H1 (cell line): ENCODE measurements around the gene ARMC7. TPM values are rescaled to one million over a fixed set of nuclear protein-coding genes. Genes with fewer than 3 reads are reported as not detected.
A peak's percentile ranks its signal among the peaks of the same experiment; 100 is the strongest.
"Not testable (repeated sequence)": the region's sequence is repeated elsewhere in the genome, so short reads cannot be mapped to it uniquely, and the experiment has no call there.

ENCODE experiments used
- CTCF ChIA-PET: fragments of 300-600 bp; sonication (Branson Sonifier 250); formaldehyde crosslinking; loops from one replicate; lab custom pipeline; 2021; ENCODE audit not compliant: partially characterized antibody; lab: Charles Lee
- POLR2A ChIA-PET: fragments of 300-600 bp; sonication (Branson Sonifier 250); formaldehyde crosslinking; loops from one replicate; lab custom pipeline; 2021; ENCODE audit warnings: inconsistent platforms; ENCODE audit not compliant: partially characterized antibody; lab: Charles Lee
- DNase-seq, 2 experiments: peaks; one replicate each; pipeline versions ENCODE4 v3.0.0 to v3.0.0-alpha.2; 2010 to 2022; ENCODE audit warnings: low spot score in 2 of 2, low read depth in 1 of 2, mixed read lengths in 1 of 2
- FAIRE-seq: peaks from 2 replicates; lab custom pipeline; 2011; peaks lifted over from hg19 to GRCh38; lab: Jason Lieb, UNC
- H2AFZ ChIP-seq: 2 replicates; pipeline ENCODE4 v1.8.1; 2012; ENCODE audit warnings: low read length, inconsistent platforms
- H2AK5ac ChIP-seq: 2 replicates; pipeline ENCODE4 v1.6.1; 2013; ENCODE audit warnings: low read depth, low read length
- H2BK120ac ChIP-seq: replicated peaks from 2 replicates; pipeline ENCODE3; 2013; ENCODE audit warnings: low read depth, low read length, inconsistent platforms
- H2BK12ac ChIP-seq: 2 replicates; pipeline ENCODE4 v1.6.1; 2013; ENCODE audit warnings: low read depth, low read length
- H2BK15ac ChIP-seq: 2 replicates; pipeline ENCODE4 v1.6.1; 2013; ENCODE audit warnings: low read length
- H2BK20ac ChIP-seq: 2 replicates; pipeline ENCODE4 v1.6.1; 2013; ENCODE audit warnings: low read length
- H2BK5ac ChIP-seq: 2 replicates; pipeline ENCODE4 v1.6.1; 2013; ENCODE audit warnings: low read depth, low read length
- H3K14ac ChIP-seq: 2 replicates; pipeline ENCODE4 v1.6.1; 2013; ENCODE audit warnings: inconsistent platforms; ENCODE audit not compliant: insufficient read length
- H3K18ac ChIP-seq: 2 replicates; pipeline ENCODE4 v1.6.1; 2013; ENCODE audit warnings: low read length; ENCODE audit errors: extremely low read depth
- H3K23ac ChIP-seq: 2 replicates; pipeline ENCODE4 v1.6.1; 2013; ENCODE audit warnings: inconsistent platforms; ENCODE audit not compliant: insufficient read length
- H3K23me2 ChIP-seq: 2 replicates; pipeline ENCODE4 v1.6.1; 2013; ENCODE audit warnings: low read depth, low read length
- H3K27ac ChIP-seq: 2 replicates; pipeline ENCODE4 v1.6.1; 2011; ENCODE audit warnings: low read depth, low read length, inconsistent platforms
- H3K27me3 ChIP-seq, 4 experiments: replicated peaks in 1 of 4; 1 replicate in 1 of 4; 2 replicates in 3 of 4; pipeline versions ENCODE4 v1.6.1 to v1.8.1; 2011 to 2013; ENCODE audit warnings: low read length in 3 of 4, mild to moderate bottlenecking in 3 of 4, inconsistent platforms in 2 of 4, mixed read lengths in 2 of 4, moderate library complexity in 1 of 4; ENCODE audit not compliant: control insufficient read depth in 3 of 4, insufficient read depth in 3 of 4; ENCODE audit errors: extremely low read depth in 1 of 4
- H3K36me3 ChIP-seq, 4 experiments: 2 replicates each; pipeline versions ENCODE4 v1.6.1 to v1.8.1; 2011 to 2013; ENCODE audit warnings: mild to moderate bottlenecking in 4 of 4, low read length in 3 of 4, moderate library complexity in 2 of 4, control low read depth in 1 of 4, inconsistent platforms in 1 of 4; ENCODE audit not compliant: insufficient read depth in 4 of 4, control insufficient read depth in 2 of 4
- H3K4ac ChIP-seq: replicated peaks from 2 replicates; pipeline ENCODE3; 2013; ENCODE audit warnings: low read length, low read depth, mixed read lengths, inconsistent platforms; ENCODE audit not compliant: insufficient read length
- H3K4me1 ChIP-seq, 4 experiments: replicated peaks in 1 of 4; 1 replicate in 1 of 4; 2 replicates in 3 of 4; pipeline versions ENCODE4 v1.6.1 to v1.8.1; 2011 to 2013; ENCODE audit warnings: low read length in 3 of 4, inconsistent platforms in 2 of 4, mixed read lengths in 1 of 4; ENCODE audit not compliant: insufficient read depth in 4 of 4, control insufficient read depth in 3 of 4
- H3K4me2 ChIP-seq, 2 experiments: 2 replicates each; pipeline versions ENCODE4 v1.6.1 to v1.8.1; 2011 to 2013; ENCODE audit warnings: low read depth in 2 of 2, low read length in 2 of 2, control low read depth in 1 of 2, inconsistent platforms in 1 of 2, mild to moderate bottlenecking in 1 of 2; ENCODE audit not compliant: insufficient read depth in 1 of 2
- H3K4me3 ChIP-seq, 4 experiments: fragments of 200-600, 300-600 bp in 1 of 4; sonication (generic), shearing (Covaris generic), sonication (Bioruptor Twin) in 1 of 4; 2 replicates each; pipeline versions ENCODE4 v1.5.1 to v1.8.1; 2011 to 2016; ENCODE audit warnings: low read length in 4 of 4, low read depth in 3 of 4, control low read depth in 2 of 4, inconsistent platforms in 2 of 4, mild to moderate bottlenecking in 2 of 4, mixed read lengths in 1 of 4, moderate library complexity in 1 of 4; ENCODE audit not compliant: insufficient read depth in 2 of 4; ENCODE audit errors: extremely low read depth in 1 of 4
- H3K56ac ChIP-seq: replicated peaks from 2 replicates; pipeline ENCODE3; 2013; ENCODE audit warnings: low read depth, mild to moderate bottlenecking, mixed read lengths, low read length, inconsistent platforms; ENCODE audit not compliant: insufficient read length
- H3K79me1 ChIP-seq: 2 replicates; pipeline ENCODE4 v1.6.1; 2013; ENCODE audit warnings: low read depth, low read length, control low read depth
- H3K79me2 ChIP-seq, 2 experiments: 2 replicates each; pipeline versions ENCODE4 v1.6.1 to v1.8.1; 2012 to 2013; ENCODE audit warnings: low read length in 2 of 2, mild to moderate bottlenecking in 2 of 2, inconsistent platforms in 1 of 2; ENCODE audit not compliant: insufficient read depth in 2 of 2, control insufficient read depth in 1 of 2
- H3K9ac ChIP-seq, 4 experiments: replicated peaks in 1 of 4; 1 replicate in 1 of 4; 2 replicates in 3 of 4; pipeline versions ENCODE4 v1.6.1 to v1.8.1; 2011 to 2013; ENCODE audit warnings: low read depth in 3 of 4, low read length in 3 of 4, control low read depth in 2 of 4, mild to moderate bottlenecking in 2 of 4, moderate library complexity in 2 of 4, inconsistent platforms in 1 of 4; ENCODE audit errors: extremely low read depth in 1 of 4
- H3K9me3 ChIP-seq, 2 experiments: 2 replicates each; pipeline versions ENCODE4 v1.6.1 to v1.8.1; 2012 to 2013; ENCODE audit warnings: mild to moderate bottlenecking in 2 of 2, moderate library complexity in 2 of 2, control low read depth in 1 of 2, inconsistent platforms in 1 of 2, low read depth in 1 of 2, low read length in 1 of 2, mixed read lengths in 1 of 2; ENCODE audit not compliant: insufficient read depth in 2 of 2
- H4K20me1 ChIP-seq, 2 experiments: replicated peaks in 1 of 2; 2 replicates each; pipeline versions ENCODE3 to v1.8.1; 2011 to 2013; ENCODE audit warnings: inconsistent platforms in 2 of 2, low read length in 2 of 2, mild to moderate bottlenecking in 1 of 2; ENCODE audit not compliant: insufficient read depth in 2 of 2, control insufficient read depth in 1 of 2
- H4K5ac ChIP-seq: 2 replicates; pipeline ENCODE4 v1.6.1; 2013; ENCODE audit warnings: low read length, low read depth, mixed read lengths, inconsistent platforms; ENCODE audit not compliant: insufficient read length
- H4K8ac ChIP-seq: 2 replicates; pipeline ENCODE4 v1.8.0; 2013; ENCODE audit warnings: mild to moderate bottlenecking, moderate library complexity, low read length, inconsistent platforms; ENCODE audit not compliant: insufficient read depth; ENCODE audit errors: extremely low read depth
- H4K91ac ChIP-seq: replicated peaks from 2 replicates; pipeline ENCODE3; 2013; ENCODE audit warnings: low read length, mixed read lengths, inconsistent platforms; ENCODE audit not compliant: insufficient read length
- POLR2AphosphoS5 ChIP-seq: IDR thresholded peaks from 2 replicates; pipeline ENCODE4 v1.6.1; 2011; ENCODE audit warnings: low read depth, low read length
- WGBS, 2 experiments: shearing (Covaris generic) in 1 of 2; methylation state at CpG; one replicate each; pipeline versions ENCODE4 v1.1.6 to v1.1.7; 2013 to 2015; ENCODE audit warnings: low lambda C conversion rate in 2 of 2, mixed read lengths in 2 of 2, inconsistent platforms in 1 of 2, low coverage in 1 of 2, missing lambda C conversion rate in 1 of 2; ENCODE audit not compliant: insufficient replicate concordance in 2 of 2, insufficient coverage in 1 of 2, insufficient read length in 1 of 2; ENCODE audit errors: extremely low coverage in 1 of 2, missing lambda C conversion rate in 1 of 2; 5-methylcytosine and 5-hydroxymethylcytosine counted together
- polyA plus RNA-seq, 7 experiments: library from polyadenylated mRNA; depleted of rRNA in 3 of 7; stranded (reverse) in 5 of 7; unstranded in 2 of 7; fragments of >200 nt in 5 of 7; fragments of 200-250 nt in 2 of 7; gene quantifications; 1 replicate in 5 of 7; 2 replicates in 1 of 7; 4 replicates in 1 of 7; pipeline versions ENCODE4 v1.2.1 to v1.2.3, GENCODE V29; 2011 to 2013; ENCODE audit warnings: missing spikeins in 2 of 7, mixed read lengths in 2 of 7
- total RNA-seq: library from RNA; stranded (reverse); fragmentation: NEBNext Ultra II Directional; extraction: Animal tissue kit (Norgen Biotek cat#: 25700); gene quantifications from 2 replicates; pipeline ENCODE4 v1.2.1, GENCODE V29; 2021

The ARMC7 gene
- total and polyA plus RNA-seq, 2 of the 8 experiments (the other 6 are each of a cell fraction or from before 2014, with no cell fraction given) = 9.8 to 13.6 TPM

- not testable (repeated sequence) for H2BK5ac ChIP-seq, H2BK15ac ChIP-seq, H2BK12ac ChIP-seq, H2AK5ac ChIP-seq, H2BK20ac ChIP-seq, H3K18ac ChIP-seq, H3K4me3 ChIP-seq, H3K56ac ChIP-seq, H2AFZ ChIP-seq, H3K79me2 ChIP-seq, H3K27me3 ChIP-seq, H3K9me3 ChIP-seq, H4K8ac ChIP-seq, H3K27ac ChIP-seq, FAIRE-seq, H4K20me1 ChIP-seq, H4K5ac ChIP-seq, H3K79me1 ChIP-seq, H4K91ac ChIP-seq, H3K23ac ChIP-seq, H3K9ac ChIP-seq, H3K4me1 ChIP-seq, DNase-seq, H2BK120ac ChIP-seq, H3K23me2 ChIP-seq, H3K4ac ChIP-seq, H3K4me2 ChIP-seq, H3K14ac ChIP-seq
- WGBS, 2 experiments = 91% methylated on average over 13 of the region's 14 CpGs; no CpG with 5 or more reads in 1 of the 2 experiments
- CTCF ChIA-PET = interaction anchor here (0.7 to 12.9 kb wide), 7 partner anchors 12 to 96 kb away, joined by 3 to 239 read pairs (median 9); partner anchors contain the start of gene ARMC7
- 0 out of 2 replicates have a peak, but pooled peaks have one; percentile 47 for TF ChIP-seq POLR2AphosphoS5
- peaks cover 2 to 40% (median 17%) of the 10 kb centered on the region in 4 experiments for H3K36me3 ChIP-seq
- POLR2A ChIA-PET = interaction anchor here (0.7 to 13.9 kb wide), 16 partner anchors 9 to 125 kb away, joined by 3 to 134 read pairs (median 6); partner anchors contain the start of genes ATP5PD, JPT1, KCTD2 and NUP85
Measured at GRCh38 chr17:75133607-75134347, 24.0 kb downstream of the ARMC7 start.
